Measurements from ENCODE around the gene RASL11B. TPM values are rescaled to one million over a fixed set of nuclear protein-coding genes. Genes with fewer than 3 reads are reported as not detected.

Gene RASL11B
- total RNA-seq, 6 experiments from 2014 or later: 0.26 to 1.3 (median 0.37) TPM

DNA sequence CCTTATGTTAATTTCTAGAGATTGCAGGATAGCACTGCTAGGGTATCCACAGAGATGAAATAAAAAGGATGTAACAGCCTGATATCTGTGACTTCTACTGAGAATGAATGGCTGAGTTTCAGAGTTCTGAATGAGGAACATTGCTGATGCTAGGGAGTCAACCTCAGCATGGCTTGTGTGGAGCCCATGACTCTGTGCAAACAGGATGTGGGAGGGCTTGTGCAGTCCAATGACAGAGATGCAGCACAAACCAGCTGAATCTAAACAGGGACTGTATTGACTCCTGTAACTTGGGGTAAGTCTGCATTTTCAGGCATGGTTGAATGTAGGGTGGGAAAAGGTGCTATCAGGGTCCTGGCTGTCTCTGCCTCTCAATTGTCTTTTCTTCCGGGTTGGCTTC, 5.3 kb upstream of the RASL11B start:
- Histone ChIP-seq H3K9me3 (no peaks in the 10 kb centered on the region), H3K4me1 (peaks cover 0 to 3% (median 0%) of the 10 kb centered on the region in 4 donors), H3K27me3 (no peaks in the 10 kb centered on the region), H3K36me3 (no peaks in the 10 kb centered on the region), H3K4me3 (no peak overlapping the region), H3K27ac (no peak overlapping the region)
- no peak for DNase-seq
- TF ChIP-seq, protein P1, sequence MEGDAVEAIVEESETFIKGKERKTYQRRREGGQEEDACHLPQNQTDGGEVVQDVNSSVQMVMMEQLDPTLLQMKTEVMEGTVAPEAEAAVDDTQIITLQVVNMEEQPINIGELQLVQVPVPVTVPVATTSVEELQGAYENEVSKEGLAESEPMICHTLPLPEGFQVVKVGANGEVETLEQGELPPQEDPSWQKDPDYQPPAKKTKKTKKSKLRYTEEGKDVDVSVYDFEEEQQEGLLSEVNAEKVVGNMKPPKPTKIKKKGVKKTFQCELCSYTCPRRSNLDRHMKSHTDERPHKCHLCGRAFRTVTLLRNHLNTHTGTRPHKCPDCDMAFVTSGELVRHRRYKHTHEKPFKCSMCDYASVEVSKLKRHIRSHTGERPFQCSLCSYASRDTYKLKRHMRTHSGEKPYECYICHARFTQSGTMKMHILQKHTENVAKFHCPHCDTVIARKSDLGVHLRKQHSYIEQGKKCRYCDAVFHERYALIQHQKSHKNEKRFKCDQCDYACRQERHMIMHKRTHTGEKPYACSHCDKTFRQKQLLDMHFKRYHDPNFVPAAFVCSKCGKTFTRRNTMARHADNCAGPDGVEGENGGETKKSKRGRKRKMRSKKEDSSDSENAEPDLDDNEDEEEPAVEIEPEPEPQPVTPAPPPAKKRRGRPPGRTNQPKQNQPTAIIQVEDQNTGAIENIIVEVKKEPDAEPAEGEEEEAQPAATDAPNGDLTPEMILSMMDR (IDR thresholded peaks at IDR 0.05): no peak
- no peak for TF ChIP-seq POLR2A (IDR thresholded peaks at IDR 0.05)
- ATAC-seq: no peak
- WGBS (ENCODE audit: insufficient coverage, low coverage, low lambda C conversion rate, missing lambda C conversion rate): 57% methylated on average over 1 of the region's 1 CpG
- intact Hi-C loops (cut with DNase I): no loop called here

DNA sequence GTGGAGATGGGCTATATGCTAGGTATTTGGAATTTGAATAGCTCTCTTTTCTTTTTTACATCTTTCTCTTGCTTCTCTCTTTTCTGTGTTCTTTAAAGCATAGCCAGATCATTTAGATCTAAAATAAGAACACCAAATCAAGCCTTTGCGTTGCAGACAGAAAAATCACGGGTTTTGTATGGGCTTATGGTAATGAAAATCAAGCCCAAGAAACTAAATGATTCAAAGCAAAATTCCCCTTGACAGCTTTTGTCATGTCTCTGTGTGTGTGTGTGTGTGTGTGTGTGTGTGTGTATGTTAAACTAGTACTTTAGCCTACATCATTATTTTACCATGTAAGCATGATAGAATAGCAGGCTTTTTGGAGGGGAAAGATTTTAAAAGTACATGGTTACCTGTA, 1.8 kb upstream of the RASL11B start:
- Histone ChIP-seq H3K4me1 (peaks cover 0 to 17% (median 0%) of the 10 kb centered on the region in 4 donors), H3K27me3 (no peaks in the 10 kb centered on the region), H3K27ac (no peak overlapping the region), H3K4me3 (no peak overlapping the region), H3K9me3 (no peaks in the 10 kb centered on the region), H3K36me3 (no peaks in the 10 kb centered on the region)
- WGBS (ENCODE audit: insufficient coverage, low coverage, low lambda C conversion rate, missing lambda C conversion rate): 65% methylated on average over 2 of the region's 2 CpGs
- intact Hi-C loops (cut with DNase I): no loop called here
- no peak for ATAC-seq
- no peak for TF ChIP-seq POLR2A (IDR thresholded peaks at IDR 0.05)
- TF ChIP-seq, protein P1 (IDR thresholded peaks at IDR 0.05): no peak
- DNase-seq: no peak

DNA sequence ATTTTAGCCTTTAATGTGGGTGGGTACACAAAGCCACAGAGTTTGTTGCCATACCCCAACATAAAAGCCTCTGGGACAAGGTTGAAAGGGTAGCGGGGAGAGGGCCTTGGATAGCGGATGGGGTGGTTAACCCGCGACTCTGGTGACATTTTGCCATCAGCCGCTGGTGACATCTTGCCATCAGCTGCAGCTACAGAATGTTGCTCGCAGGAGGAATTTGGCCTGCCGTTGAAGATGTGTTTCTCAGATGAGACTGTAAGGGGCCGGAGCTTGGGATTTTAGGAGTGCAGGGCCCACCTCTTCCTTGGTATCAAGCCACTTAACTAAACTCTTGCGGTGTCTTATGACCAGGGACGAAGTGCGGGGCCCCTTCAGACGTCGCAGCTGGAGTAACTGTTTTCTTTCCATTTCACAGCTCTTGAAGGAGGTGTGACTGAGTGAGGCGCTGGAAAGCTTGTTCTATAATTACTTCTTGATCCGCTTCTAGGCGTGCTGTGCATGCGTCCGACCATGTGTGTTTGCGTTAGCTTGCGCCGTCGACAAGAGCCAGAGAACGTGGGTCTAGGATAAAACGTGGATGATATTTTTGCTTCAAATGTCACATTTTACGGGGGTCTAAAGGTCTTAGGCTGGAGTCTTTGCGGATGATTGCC, 820 bp upstream of the RASL11B start:
- no peaks in the 10 kb centered on the region for H3K36me3 ChIP-seq
- H3K4me1 ChIP-seq: peaks cover 0 to 17% (median 0%) of the 10 kb centered on the region in 4 donors
- no peaks in the 10 kb centered on the region for H3K9me3 ChIP-seq
- no peak for DNase-seq
- no peaks in the 10 kb centered on the region for H3K27me3 ChIP-seq
- WGBS (ENCODE audit: insufficient coverage, low coverage, low lambda C conversion rate, missing lambda C conversion rate): 40% methylated on average over 18 of the region's 26 CpGs
- ATAC-seq: no peak
- H3K4me3 ChIP-seq: peak overlapping the region; percentile 33 to 63 (median 47)
- intact Hi-C loops (cut with DNase I): no loop called here
- TF ChIP-seq POLR2A (IDR thresholded peaks at IDR 0.05): no peak
- TF ChIP-seq, protein P1 (IDR thresholded peaks at IDR 0.05): no peak
- H3K27ac ChIP-seq: no peak overlapping the region

GRCh38 chr4:52862639-52863161, 583 bp downstream of the RASL11B start:
- peak overlapping the region; percentile 33 to 63 (median 47) for H3K4me3 ChIP-seq
- no peaks in the 10 kb centered on the region for H3K36me3 ChIP-seq
- no peaks in the 10 kb centered on the region for H3K27me3 ChIP-seq
- H3K9me3 ChIP-seq: no peaks in the 10 kb centered on the region
- DNase-seq (peak in 1 of 3 donors; percentile 21), ATAC-seq (no peak)
- WGBS (ENCODE audit: insufficient coverage, low coverage, low lambda C conversion rate, missing lambda C conversion rate): 20% methylated on average over 1 of the region's 23 CpGs
- no peak overlapping the region for H3K27ac ChIP-seq
- H3K4me1 ChIP-seq: peaks cover 0 to 17% (median 0%) of the 10 kb centered on the region in 4 donors
- intact Hi-C loops (cut with DNase I): no loop called here
- no peak for TF ChIP-seq POLR2A (IDR thresholded peaks at IDR 0.05)
- TF ChIP-seq, protein P1 (IDR thresholded peaks at IDR 0.05): no peak
